Fibroblast of lung (primary cell): ENCODE measurements around the gene AQP1.

Source experiments
- EZH2 ChIP-seq: IDR thresholded peaks from 2 replicates; pipeline ENCODE4 v1.5.1; 2012; ENCODE audit warnings: low read length, control low read depth, mild to moderate bottlenecking; ENCODE audit errors: missing control alignments
- TF ChIP-seq, protein P1 (sequence below), 2 donors: IDR thresholded peaks in 1 of 2; conservative IDR thresholded peaks in 1 of 2; 1 replicate in 1 of 2; 2 replicates in 1 of 2; pipeline ENCODE4 v1.5.1; 2011 to 2012; ENCODE audit warnings: low read length in 2 of 2, control low read depth in 1 of 2, inconsistent platforms in 1 of 2, low read depth in 1 of 2, mild to moderate bottlenecking in 1 of 2

DNA sequence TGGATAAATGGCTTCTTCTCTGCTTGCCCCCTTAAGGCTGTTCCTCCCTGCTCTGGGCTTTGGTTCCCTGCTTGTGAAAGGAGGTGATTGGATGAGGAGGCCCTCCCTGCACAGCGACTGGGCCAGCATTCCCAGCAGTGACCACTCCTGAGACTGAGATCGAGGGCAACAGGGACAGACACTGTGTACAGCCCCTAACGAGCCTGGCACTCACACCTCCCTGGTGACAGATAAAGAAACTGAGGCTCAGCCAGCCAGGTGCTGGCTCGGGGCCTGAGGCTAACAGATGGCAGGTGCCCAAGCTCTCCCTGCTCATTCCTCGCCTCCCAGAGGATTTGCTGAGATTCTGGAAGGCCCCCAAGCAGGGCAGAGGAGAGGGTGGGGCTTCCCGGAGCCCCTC is 12.0 kb upstream of the AQP1 start:
- TF ChIP-seq, protein P1, sequence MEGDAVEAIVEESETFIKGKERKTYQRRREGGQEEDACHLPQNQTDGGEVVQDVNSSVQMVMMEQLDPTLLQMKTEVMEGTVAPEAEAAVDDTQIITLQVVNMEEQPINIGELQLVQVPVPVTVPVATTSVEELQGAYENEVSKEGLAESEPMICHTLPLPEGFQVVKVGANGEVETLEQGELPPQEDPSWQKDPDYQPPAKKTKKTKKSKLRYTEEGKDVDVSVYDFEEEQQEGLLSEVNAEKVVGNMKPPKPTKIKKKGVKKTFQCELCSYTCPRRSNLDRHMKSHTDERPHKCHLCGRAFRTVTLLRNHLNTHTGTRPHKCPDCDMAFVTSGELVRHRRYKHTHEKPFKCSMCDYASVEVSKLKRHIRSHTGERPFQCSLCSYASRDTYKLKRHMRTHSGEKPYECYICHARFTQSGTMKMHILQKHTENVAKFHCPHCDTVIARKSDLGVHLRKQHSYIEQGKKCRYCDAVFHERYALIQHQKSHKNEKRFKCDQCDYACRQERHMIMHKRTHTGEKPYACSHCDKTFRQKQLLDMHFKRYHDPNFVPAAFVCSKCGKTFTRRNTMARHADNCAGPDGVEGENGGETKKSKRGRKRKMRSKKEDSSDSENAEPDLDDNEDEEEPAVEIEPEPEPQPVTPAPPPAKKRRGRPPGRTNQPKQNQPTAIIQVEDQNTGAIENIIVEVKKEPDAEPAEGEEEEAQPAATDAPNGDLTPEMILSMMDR (conservative IDR thresholded peaks at IDR 0.05 in 1 of 2, IDR thresholded peaks at IDR 0.05 in 1 of 2; ENCODE audit: low read depth in 1 of 2, low read length in 2 of 2): no peak
- no peak for TF ChIP-seq EZH2
